ENCODE data around the gene ZSWIM9. TPM values are rescaled to one million over a fixed set of nuclear protein-coding genes. Genes with fewer than 3 reads are reported as not detected.

Gene ZSWIM9
- total and polyA plus RNA-seq, 2 experiments from 2014 or later, result 0.73 to 2.1 TPM

DNA sequence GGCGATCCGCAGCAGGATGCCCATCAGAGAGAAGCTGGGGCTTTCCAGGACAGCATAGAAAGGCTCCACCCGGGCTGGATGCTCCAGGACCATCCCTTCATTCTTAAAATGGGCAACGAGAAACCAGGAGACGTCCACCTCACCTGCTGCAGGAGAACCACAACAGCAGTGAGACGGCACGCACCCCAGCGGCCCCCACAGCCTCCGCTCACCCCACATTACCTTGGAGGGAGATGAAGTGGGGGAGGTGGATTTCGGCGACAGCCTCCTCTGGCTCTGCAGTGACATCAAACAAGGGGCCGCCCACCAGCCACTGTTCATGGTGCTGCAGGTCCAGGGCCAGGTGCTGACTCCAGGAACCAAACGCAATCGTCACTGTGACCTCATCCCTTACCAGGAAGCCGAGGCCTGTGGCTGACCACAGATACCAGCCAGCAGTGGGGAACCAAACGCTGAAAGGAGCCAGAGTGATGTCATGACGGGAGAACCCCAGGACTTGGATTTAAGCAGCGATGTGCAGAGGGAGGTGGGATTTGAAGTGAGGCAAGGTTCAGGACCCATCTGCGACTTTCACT lies 60.2 kb downstream of the ZSWIM9 start:
- Histone ChIP-seq H4K20me1 (ENCODE audit: insufficient read depth, poor library complexity, severe bottlenecking) (no peaks in the 10 kb centered on the region), H3K4me3 (no peak overlapping the region), H3K36me3 (replicated peaks; ENCODE audit: insufficient read depth, low read depth) (no peaks in the 10 kb centered on the region), H2AFZ (no peak overlapping the region), H3K9me3 (ENCODE audit: low read depth) (no peaks in the 10 kb centered on the region), H3K9me2 (replicated peaks; ENCODE audit: insufficient read depth) (no peaks in the 10 kb centered on the region), H3K79me2 (no peaks in the 10 kb centered on the region), H3K4me1 (ENCODE audit: insufficient read depth) (no peaks in the 10 kb centered on the region), H3K4me2 (no peak overlapping the region), H3K27me3 (no peaks in the 10 kb centered on the region), H3K27ac (no peak overlapping the region)
- DNase-seq (ENCODE audit: low spot score), result no peak
- 94% methylated on average over 19 of the region's 19 CpGs for WGBS (ENCODE audit: low lambda C conversion rate, missing lambda C conversion rate)
- TF ChIP-seq EZH2 (IDR thresholded peaks at IDR 0.05; ENCODE audit: borderline replicate concordance) (no peak), EZH2phosphoT487 (IDR thresholded peaks at IDR 0.05; ENCODE audit: low read depth, severe bottlenecking, unreplicated experiment) (no peak)
- TF ChIP-seq, protein P1, sequence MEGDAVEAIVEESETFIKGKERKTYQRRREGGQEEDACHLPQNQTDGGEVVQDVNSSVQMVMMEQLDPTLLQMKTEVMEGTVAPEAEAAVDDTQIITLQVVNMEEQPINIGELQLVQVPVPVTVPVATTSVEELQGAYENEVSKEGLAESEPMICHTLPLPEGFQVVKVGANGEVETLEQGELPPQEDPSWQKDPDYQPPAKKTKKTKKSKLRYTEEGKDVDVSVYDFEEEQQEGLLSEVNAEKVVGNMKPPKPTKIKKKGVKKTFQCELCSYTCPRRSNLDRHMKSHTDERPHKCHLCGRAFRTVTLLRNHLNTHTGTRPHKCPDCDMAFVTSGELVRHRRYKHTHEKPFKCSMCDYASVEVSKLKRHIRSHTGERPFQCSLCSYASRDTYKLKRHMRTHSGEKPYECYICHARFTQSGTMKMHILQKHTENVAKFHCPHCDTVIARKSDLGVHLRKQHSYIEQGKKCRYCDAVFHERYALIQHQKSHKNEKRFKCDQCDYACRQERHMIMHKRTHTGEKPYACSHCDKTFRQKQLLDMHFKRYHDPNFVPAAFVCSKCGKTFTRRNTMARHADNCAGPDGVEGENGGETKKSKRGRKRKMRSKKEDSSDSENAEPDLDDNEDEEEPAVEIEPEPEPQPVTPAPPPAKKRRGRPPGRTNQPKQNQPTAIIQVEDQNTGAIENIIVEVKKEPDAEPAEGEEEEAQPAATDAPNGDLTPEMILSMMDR (IDR thresholded peaks at IDR 0.05; ENCODE audit: poor library complexity), result no peak

DNA sequence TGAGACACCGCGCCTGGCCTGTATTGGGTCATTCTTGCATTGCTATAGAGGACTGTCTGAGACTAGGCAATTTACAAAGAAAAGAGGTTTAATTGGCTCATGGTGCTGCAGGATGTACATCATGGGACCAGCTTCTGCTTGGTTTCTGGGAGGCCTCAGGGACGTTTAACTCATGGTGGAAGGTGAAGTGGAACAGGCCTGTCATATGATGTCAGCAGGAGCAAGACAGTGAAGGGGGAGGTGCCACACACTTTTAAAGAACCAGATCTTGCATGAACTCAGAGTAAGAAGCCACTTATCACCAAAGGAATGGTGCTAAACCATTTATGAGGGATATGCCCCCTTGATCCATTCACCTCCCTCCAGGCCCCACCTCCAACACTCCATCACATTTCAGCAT lies 66.6 kb downstream of the ZSWIM9 start:
- TF ChIP-seq, protein P1 (IDR thresholded peaks at IDR 0.05; ENCODE audit: poor library complexity), result no peak
- no peak for TF ChIP-seq EZH2phosphoT487 (IDR thresholded peaks at IDR 0.05; ENCODE audit: low read depth, severe bottlenecking, unreplicated experiment)
- TF ChIP-seq EZH2 (IDR thresholded peaks at IDR 0.05; ENCODE audit: borderline replicate concordance), result no peak
- Histone ChIP-seq H3K36me3 (replicated peaks; ENCODE audit: insufficient read depth, low read depth) (no peaks in the 10 kb centered on the region), H4K20me1 (ENCODE audit: insufficient read depth, poor library complexity, severe bottlenecking) (no peaks in the 10 kb centered on the region), H3K4me1 (ENCODE audit: insufficient read depth) (no peaks in the 10 kb centered on the region), H3K9me3 (ENCODE audit: low read depth) (no peaks in the 10 kb centered on the region), H3K4me3 (no peak overlapping the region), H3K4me2 (no peak overlapping the region), H3K79me2 (no peaks in the 10 kb centered on the region), H3K9me2 (replicated peaks; ENCODE audit: insufficient read depth) (no peaks in the 10 kb centered on the region), H2AFZ (no peak overlapping the region), H3K27me3 (no peaks in the 10 kb centered on the region), H3K27ac (no peak overlapping the region)
- DNase-seq (ENCODE audit: low spot score), result no peak
- 85% methylated on average over 3 of the region's 3 CpGs for WGBS (ENCODE audit: low lambda C conversion rate, missing lambda C conversion rate)

- TF ChIP-seq, protein P1 (IDR thresholded peaks at IDR 0.05; ENCODE audit: poor library complexity), result no peak
- no peak for TF ChIP-seq EZH2phosphoT487 (IDR thresholded peaks at IDR 0.05; ENCODE audit: low read depth, severe bottlenecking, unreplicated experiment)
- no peak for TF ChIP-seq EZH2 (IDR thresholded peaks at IDR 0.05; ENCODE audit: borderline replicate concordance)
- Histone ChIP-seq H3K27ac (no peak overlapping the region), H4K20me1 (ENCODE audit: insufficient read depth, poor library complexity, severe bottlenecking) (no peaks in the 10 kb centered on the region), H3K36me3 (replicated peaks; ENCODE audit: insufficient read depth, low read depth) (no peaks in the 10 kb centered on the region), H3K27me3 (no peaks in the 10 kb centered on the region), H3K4me2 (no peak overlapping the region), H3K4me1 (ENCODE audit: insufficient read depth) (no peaks in the 10 kb centered on the region), H2AFZ (no peak overlapping the region), H3K9me3 (ENCODE audit: low read depth) (no peaks in the 10 kb centered on the region), H3K79me2 (no peaks in the 10 kb centered on the region), H3K4me3 (no peak overlapping the region), H3K9me2 (replicated peaks; ENCODE audit: insufficient read depth) (no peaks in the 10 kb centered on the region)
- WGBS (ENCODE audit: low lambda C conversion rate, missing lambda C conversion rate), result 96% methylated on average over 6 of the region's 6 CpGs
- DNase-seq (ENCODE audit: low spot score), result no peak
These were observed 68.6 kb downstream of the ZSWIM9 start for GRCh38 chr19:48239120-48239519.
